ENCODE measurements around the gene PXT1. TPM values are rescaled to one million over a fixed set of nuclear protein-coding genes. Genes with fewer than 3 reads are reported as not detected.

PXT1 gene
- total and polyA plus RNA-seq, 2 experiments from 2014 or later = not detected

- no peaks in the 10 kb centered on the region for H3K27me3 ChIP-seq
- H3K4me2 ChIP-seq = no peak overlapping the region
- no peak for TF ChIP-seq EZH2 (IDR thresholded peaks at IDR 0.05; ENCODE audit: borderline replicate concordance)
- no peak for TF ChIP-seq CTCF (IDR thresholded peaks at IDR 0.05; ENCODE audit: poor library complexity)
- no peak for TF ChIP-seq EZH2phosphoT487 (IDR thresholded peaks at IDR 0.05; ENCODE audit: low read depth, severe bottlenecking, unreplicated experiment)
- H3K79me2 ChIP-seq = no peaks in the 10 kb centered on the region
- no peaks in the 10 kb centered on the region for H3K9me2 ChIP-seq (replicated peaks; ENCODE audit: insufficient read depth)
- H4K20me1 ChIP-seq (ENCODE audit: insufficient read depth, poor library complexity, severe bottlenecking) = no peaks in the 10 kb centered on the region
- no peaks in the 10 kb centered on the region for H3K36me3 ChIP-seq (replicated peaks; ENCODE audit: insufficient read depth, low read depth)
- no peak overlapping the region for H3K4me3 ChIP-seq
- no peaks in the 10 kb centered on the region for H3K9me3 ChIP-seq (ENCODE audit: low read depth)
- WGBS (ENCODE audit: low lambda C conversion rate, missing lambda C conversion rate) = 89% methylated on average over 7 of the region's 8 CpGs
- H2AFZ ChIP-seq = no peak overlapping the region
- DNase-seq (ENCODE audit: low spot score) = no peak
- no peak overlapping the region for H3K27ac ChIP-seq
- H3K4me1 ChIP-seq (ENCODE audit: insufficient read depth) = no peaks in the 10 kb centered on the region
Measured at GRCh38 chr6:36376742-36377141, 65.9 kb downstream of the PXT1 start.

- Histone ChIP-seq H3K4me1 (ENCODE audit: insufficient read depth) (no peaks in the 10 kb centered on the region), H3K27me3 (no peaks in the 10 kb centered on the region), H3K4me3 (no peak overlapping the region), H3K4me2 (no peak overlapping the region), H2AFZ (no peak overlapping the region), H4K20me1 (ENCODE audit: insufficient read depth, poor library complexity, severe bottlenecking) (no peaks in the 10 kb centered on the region), H3K9me3 (ENCODE audit: low read depth) (no peaks in the 10 kb centered on the region), H3K9me2 (replicated peaks; ENCODE audit: insufficient read depth) (no peaks in the 10 kb centered on the region), H3K79me2 (no peaks in the 10 kb centered on the region), H3K36me3 (replicated peaks; ENCODE audit: insufficient read depth, low read depth) (no peaks in the 10 kb centered on the region), H3K27ac (no peak overlapping the region)
- no peak for DNase-seq (ENCODE audit: low spot score)
- TF ChIP-seq CTCF (IDR thresholded peaks at IDR 0.05; ENCODE audit: poor library complexity) = no peak
- TF ChIP-seq EZH2 (IDR thresholded peaks at IDR 0.05; ENCODE audit: borderline replicate concordance) = no peak
- no peak for TF ChIP-seq EZH2phosphoT487 (IDR thresholded peaks at IDR 0.05; ENCODE audit: low read depth, severe bottlenecking, unreplicated experiment)
- 95% methylated on average over 8 of the region's 8 CpGs for WGBS (ENCODE audit: low lambda C conversion rate, missing lambda C conversion rate)
Measured at GRCh38 chr6:36376183-36376582, 66.5 kb downstream of the PXT1 start.

- no peaks in the 10 kb centered on the region for H3K27me3 ChIP-seq
- no peaks in the 10 kb centered on the region for H4K20me1 ChIP-seq (ENCODE audit: insufficient read depth, poor library complexity, severe bottlenecking)
- DNase-seq (ENCODE audit: low spot score) = no peak
- H3K9me3 ChIP-seq (ENCODE audit: low read depth) = no peaks in the 10 kb centered on the region
- H3K4me3 ChIP-seq = no peak overlapping the region
- no peak overlapping the region for H3K4me2 ChIP-seq
- H3K4me1 ChIP-seq (ENCODE audit: insufficient read depth) = no peaks in the 10 kb centered on the region
- no peaks in the 10 kb centered on the region for H3K36me3 ChIP-seq (replicated peaks; ENCODE audit: insufficient read depth, low read depth)
- no peak overlapping the region for H3K27ac ChIP-seq
- 98% methylated on average over 18 of the region's 20 CpGs for WGBS (ENCODE audit: low lambda C conversion rate, missing lambda C conversion rate)
- no peak overlapping the region for H2AFZ ChIP-seq
- TF ChIP-seq EZH2 (IDR thresholded peaks at IDR 0.05; ENCODE audit: borderline replicate concordance) = no peak
- no peak for TF ChIP-seq EZH2phosphoT487 (IDR thresholded peaks at IDR 0.05; ENCODE audit: low read depth, severe bottlenecking, unreplicated experiment)
- no peak for TF ChIP-seq CTCF (IDR thresholded peaks at IDR 0.05; ENCODE audit: poor library complexity)
- no peaks in the 10 kb centered on the region for H3K9me2 ChIP-seq (replicated peaks; ENCODE audit: insufficient read depth)
- H3K79me2 ChIP-seq = no peaks in the 10 kb centered on the region
Measured at GRCh38 chr6:36375644-36376155, 67.0 kb downstream of the PXT1 start.

- Histone ChIP-seq H4K20me1 (ENCODE audit: insufficient read depth, poor library complexity, severe bottlenecking) (no peaks in the 10 kb centered on the region), H2AFZ (no peak overlapping the region), H3K27me3 (no peaks in the 10 kb centered on the region), H3K27ac (no peak overlapping the region), H3K4me1 (ENCODE audit: insufficient read depth) (no peaks in the 10 kb centered on the region), H3K79me2 (no peaks in the 10 kb centered on the region), H3K36me3 (replicated peaks; ENCODE audit: insufficient read depth, low read depth) (no peaks in the 10 kb centered on the region), H3K4me2 (no peak overlapping the region), H3K9me3 (ENCODE audit: low read depth) (no peaks in the 10 kb centered on the region), H3K9me2 (replicated peaks; ENCODE audit: insufficient read depth) (no peaks in the 10 kb centered on the region), H3K4me3 (no peak overlapping the region)
- 91% methylated on average over 8 of the region's 8 CpGs for WGBS (ENCODE audit: low lambda C conversion rate, missing lambda C conversion rate)
- TF ChIP-seq EZH2 (IDR thresholded peaks at IDR 0.05; ENCODE audit: borderline replicate concordance) (no peak), EZH2phosphoT487 (IDR thresholded peaks at IDR 0.05; ENCODE audit: low read depth, severe bottlenecking, unreplicated experiment) (no peak), CTCF (IDR thresholded peaks at IDR 0.05; ENCODE audit: poor library complexity) (no peak)
- no peak for DNase-seq (ENCODE audit: low spot score)
Measured at GRCh38 chr6:36374972-36375371, 67.7 kb downstream of the PXT1 start.
